WI38 (cell line): Measurements from ENCODE around the gene JAKMIP1.

ENCODE experiments used
- H3K4me3 ChIP-seq: 2 replicates; pipeline ENCODE4 v1.5.1; 2011; ENCODE audit warnings: low read depth, mild to moderate bottlenecking, control low read depth, low read length
- CTCF ChIP-seq: IDR thresholded peaks from 2 replicates; pipeline ENCODE4 v1.5.1; 2012; ENCODE audit warnings: low read depth, mild to moderate bottlenecking, control low read depth, low read length

The JAKMIP1 gene

GRCh38 chr4:6161921-6162464, 38.4 kb downstream of the JAKMIP1 start:
- no peak for TF ChIP-seq CTCF

GRCh38 chr4:6160536-6160935, 39.8 kb downstream of the JAKMIP1 start:
- no peak for TF ChIP-seq CTCF
- no peak overlapping the region for H3K4me3 ChIP-seq

More at GRCh38 chr4:6161921-6162464, 38.4 kb downstream of the JAKMIP1 start:
- no peak overlapping the region for H3K4me3 ChIP-seq

GRCh38 chr4:6157926-6158325, 42.4 kb downstream of the JAKMIP1 start:
- H3K4me3 ChIP-seq: no peak overlapping the region
- no peak for TF ChIP-seq CTCF

- TF ChIP-seq CTCF: no peak
- no peak overlapping the region for H3K4me3 ChIP-seq
Measured at GRCh38 chr4:6155996-6156750, 44.2 kb downstream of the JAKMIP1 start.

- H3K4me3 ChIP-seq: no peak overlapping the region
- TF ChIP-seq CTCF: no peak
Measured at GRCh38 chr4:6154875-6155274, 45.5 kb downstream of the JAKMIP1 start.

- H3K4me3 ChIP-seq: no peak overlapping the region
- TF ChIP-seq CTCF: no peak
Measured at GRCh38 chr4:6153874-6154273, 46.5 kb downstream of the JAKMIP1 start.

- no peak for TF ChIP-seq CTCF
- no peak overlapping the region for H3K4me3 ChIP-seq
Measured at GRCh38 chr4:6152869-6153705, 47.3 kb downstream of the JAKMIP1 start.
